ENCODE results near the gene RBM12.
"Not testable (repeated sequence)": the region's sequence is repeated elsewhere in the genome, so short reads cannot be mapped to it uniquely, and the experiment has no call there.

The RBM12 gene

DNA sequence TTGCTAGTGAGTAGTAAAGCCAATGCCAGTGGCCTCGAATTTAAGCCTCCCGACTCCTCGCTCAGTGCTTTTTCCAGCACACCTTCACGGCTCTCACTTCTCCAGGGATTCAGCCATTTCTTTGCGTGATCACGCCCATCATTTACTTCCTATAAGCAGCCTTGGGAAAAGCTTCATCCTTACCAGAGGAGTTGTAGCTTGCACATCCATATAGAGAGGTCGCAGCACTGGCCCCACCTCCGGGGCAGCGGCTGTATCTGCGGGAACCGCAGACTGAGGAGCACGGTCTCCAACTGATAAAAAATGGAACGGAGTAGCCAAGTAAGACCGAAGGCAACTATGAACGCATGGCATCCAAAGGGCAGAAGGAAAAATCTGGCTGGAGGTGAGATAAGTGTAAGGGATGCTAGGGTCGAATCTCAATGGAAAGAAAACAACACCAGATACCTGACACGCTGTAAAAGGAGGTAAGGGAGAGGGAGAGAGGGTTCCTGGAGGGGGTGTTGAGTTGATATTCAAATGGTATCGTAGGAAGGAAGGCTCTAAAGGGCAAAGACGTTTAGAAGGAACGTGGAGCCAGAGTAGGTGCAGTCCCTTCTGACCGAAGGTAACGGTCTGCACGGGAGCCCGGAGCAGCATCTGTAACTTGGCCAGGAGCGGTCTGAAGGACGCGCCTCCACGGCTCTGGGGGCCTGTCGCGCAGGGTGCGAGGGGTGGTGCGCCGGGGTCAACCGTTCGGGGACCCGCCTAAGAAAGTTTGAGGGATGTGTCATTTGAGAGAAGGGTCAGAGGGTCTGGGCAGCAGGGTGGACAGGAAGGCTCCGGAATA lies 33.8 kb upstream of the RBM12 start:
- DNase-seq: peak; percentile 67

DNA sequence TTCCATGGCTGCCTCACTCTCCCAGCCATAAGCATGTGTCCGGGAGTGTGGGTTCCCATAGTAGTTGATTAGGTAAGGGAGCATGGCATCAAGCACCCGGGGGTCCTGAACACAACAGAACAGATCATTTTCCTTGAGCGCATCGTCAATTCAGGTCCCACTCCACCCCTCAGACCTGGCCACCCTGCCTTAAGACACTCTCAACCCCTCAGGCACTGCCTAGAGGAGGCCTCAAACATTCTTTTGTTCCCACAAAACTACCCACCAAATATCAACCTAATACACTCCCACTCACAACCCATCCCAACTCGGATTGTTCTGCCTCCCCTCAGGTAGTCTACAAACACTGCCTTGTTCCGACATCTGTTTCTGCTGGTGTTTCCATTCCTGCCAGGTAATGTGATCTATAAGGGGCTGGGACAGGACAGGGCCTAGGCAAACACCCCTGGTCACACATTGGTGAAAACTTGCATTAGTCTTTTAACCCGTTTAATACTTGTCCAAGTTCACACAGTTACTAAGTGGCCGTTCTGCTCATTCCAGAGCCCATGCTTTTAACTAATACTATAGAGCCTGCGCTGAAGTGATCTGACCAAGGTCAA lies 33.1 kb upstream of the RBM12 start:
- DNase-seq: no peak

DNA sequence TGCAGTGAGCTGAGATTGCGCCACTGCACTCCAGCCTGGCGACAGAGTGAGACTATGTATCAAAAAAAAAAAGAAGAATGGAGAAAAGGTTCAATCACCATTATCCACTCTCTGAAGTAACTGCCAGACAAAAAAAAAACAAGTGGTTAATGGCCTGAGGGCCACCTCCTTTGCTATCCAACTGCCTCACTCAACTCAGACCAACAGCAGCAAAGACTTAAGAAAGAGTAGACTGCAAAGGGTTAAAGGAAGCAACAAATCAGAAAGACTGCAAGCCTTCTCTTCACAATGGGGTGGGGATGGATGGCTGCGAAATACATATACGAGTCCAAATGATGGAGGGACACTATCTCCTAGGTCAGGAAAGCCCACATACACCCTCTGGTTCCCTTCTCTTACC lies 31.3 kb upstream of the RBM12 start:
- no peak for DNase-seq

DNA sequence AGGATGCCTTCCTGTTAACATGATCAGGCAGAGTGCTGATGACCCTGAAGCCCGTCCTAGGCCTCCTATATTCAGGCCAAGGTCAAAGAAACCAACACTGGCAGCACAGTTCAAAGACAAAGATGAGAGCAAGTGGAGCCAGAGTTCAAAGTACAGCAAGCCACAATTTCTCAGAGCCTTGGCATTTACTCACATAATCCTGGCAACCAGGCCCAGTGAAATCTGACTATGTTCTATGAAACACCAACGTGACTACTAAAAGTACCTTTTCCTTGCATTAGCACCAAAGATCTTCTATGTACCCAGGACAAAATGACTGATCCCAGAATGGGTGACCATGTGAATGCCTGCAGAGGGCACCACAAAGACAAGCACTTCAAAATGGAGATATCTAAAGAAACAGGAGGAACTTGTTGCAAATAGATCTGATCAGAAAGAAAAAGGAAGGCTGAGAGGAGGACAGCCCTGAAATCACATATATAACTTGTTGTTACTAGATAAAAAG lies 30.6 kb upstream of the RBM12 start:
- DNase-seq: no peak

DNA sequence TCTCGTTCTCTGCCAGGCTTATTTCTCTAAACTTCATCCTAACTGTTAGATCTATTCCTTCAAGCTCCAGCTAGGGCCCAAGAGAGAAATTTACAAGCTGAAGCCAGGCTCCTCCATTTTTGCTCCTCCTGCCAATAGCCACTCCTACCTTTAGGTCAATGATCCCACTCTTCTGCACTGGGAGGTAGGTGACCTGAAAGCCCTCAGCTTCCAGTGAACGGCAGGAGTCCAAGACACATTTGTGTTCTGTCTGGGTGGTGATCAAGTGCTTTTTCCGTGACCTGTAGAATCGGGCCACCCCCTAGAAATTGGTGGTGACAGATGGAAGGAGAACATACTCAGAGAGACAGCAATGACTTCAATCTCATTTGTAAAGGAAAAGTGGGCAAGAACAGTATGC lies 25.6 kb upstream of the RBM12 start:
- DNase-seq: no peak

DNA sequence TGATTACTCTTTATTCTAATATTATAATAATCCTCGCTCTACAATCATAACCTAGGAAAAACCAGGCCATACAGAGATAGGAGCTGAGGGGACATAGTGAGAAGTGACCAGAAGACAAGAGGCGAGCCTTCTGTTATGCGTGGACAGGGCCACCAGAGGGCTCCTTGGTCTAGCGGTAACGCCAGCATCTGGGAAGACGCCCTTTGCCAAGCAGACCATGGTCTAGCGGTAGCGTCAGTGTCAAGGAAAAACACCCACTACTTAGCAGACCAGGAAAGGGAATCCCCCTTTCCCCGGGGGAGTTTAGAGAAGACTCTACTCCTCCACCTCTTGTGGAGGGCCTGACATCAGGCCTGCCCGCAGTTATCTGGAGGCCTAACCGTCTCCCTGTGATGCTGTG lies 22.2 kb upstream of the RBM12 start:
- peak; percentile 33 for DNase-seq

DNA sequence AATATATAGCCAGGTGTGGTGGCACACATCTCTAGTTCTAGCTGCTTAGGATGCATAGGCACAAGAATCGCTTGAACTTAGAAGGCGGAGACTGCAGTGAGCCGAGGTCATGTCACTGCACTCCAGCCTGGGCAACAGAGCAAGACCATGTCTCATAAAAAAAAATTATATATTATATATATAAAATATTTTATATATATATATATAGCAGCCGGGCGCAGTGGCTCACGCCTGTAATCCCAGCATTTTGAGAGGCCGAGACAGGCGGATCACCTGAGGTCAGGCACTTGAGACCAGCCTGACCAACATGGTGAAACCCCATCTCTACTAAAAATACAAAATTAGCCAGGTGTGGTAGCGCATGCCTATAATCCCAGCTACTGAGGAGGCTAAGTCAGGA lies 20.7 kb upstream of the RBM12 start:
- not testable (repeated sequence) for DNase-seq

DNA sequence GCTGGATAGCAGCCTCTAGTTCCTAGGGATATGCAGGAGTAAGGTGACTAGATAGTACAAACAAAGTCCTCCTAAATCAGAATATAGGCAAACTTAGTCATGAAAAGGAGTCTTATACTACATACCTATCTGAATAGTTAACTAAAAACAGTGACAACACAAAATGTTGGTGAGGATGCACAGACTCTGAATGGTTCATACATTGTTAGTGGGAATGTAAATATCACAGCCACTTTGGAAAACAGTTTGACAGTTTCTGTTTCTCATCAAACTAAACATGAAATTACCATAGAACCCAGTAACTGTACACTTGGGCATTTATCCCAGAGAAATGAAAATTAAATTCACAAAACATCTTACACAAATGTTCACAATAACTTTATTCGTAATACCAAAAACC lies 17.3 kb upstream of the RBM12 start:
- DNase-seq: no peak

DNA sequence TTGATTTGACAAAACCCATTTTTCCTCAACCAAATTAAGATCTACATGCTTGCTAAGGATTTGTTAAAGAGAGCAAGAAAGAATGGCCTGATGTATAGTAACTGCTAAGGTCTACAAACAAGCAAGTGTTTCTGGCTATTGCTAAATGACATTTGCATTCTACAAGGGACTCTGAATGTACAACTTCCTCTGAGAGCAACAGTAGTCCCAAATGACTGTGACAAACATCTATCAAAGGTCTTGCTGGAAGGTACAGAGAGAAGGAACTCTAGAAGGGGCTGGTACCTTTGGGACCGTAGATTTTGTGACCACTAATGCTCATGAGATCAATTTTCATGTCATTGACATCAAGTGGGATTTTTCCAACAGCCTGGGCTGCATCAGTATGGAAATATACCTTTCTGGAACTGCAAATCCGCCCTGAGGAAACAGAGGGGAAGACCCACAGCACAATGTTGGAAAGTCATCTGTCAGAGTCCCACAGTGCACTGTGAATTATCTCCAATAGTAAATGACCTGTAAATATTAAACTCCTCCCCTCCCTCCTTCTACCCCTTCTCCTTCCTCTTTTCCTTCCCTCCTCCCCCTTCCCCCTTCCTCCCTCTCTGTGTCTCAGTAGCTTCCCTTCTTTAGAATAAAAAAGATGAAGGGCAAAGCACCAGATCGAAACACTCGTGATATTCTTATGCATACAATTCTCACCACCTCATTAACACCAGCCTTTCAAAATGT lies 15.9 kb upstream of the RBM12 start:
- peak; percentile 52 for DNase-seq

DNA sequence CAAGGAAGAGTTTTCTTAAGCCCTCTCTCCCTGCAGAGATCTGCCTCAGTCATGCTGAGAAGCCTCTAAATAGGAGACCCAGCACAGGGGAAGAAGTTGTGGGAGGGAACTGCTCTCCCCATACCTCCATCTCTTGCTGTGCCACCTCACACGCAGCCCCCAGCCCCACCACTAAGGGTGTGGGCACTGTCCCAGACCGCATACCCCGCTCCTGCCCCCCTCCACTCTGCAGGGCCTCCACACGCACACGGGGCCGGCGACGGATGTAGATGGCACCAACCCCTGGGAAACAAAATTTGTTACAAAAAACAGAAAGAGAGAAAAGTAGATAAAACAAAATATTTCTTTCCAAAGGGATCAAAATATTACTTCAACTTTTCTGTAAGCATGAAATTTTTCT lies 10.2 kb upstream of the RBM12 start:
- no peak for DNase-seq

DNA sequence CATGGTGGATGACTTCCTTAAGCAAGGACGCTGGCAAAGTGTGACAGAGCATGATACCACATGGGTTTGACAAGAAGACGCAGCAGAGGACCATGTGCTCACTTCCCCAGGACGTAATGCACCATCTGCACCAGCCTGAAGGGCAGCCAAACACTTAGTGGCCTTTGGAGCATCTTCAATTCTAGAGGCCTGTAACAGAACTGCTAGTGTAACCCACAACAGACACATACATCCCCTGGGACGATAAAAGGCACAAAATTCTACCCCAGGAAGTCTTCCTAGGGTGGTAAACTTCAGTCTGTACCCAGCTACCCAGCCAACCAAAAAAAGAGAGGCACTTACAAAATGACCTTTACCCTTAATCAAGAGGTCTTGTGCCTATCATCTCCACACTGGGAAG lies 9.2 kb upstream of the RBM12 start:
- no peak for DNase-seq

DNA sequence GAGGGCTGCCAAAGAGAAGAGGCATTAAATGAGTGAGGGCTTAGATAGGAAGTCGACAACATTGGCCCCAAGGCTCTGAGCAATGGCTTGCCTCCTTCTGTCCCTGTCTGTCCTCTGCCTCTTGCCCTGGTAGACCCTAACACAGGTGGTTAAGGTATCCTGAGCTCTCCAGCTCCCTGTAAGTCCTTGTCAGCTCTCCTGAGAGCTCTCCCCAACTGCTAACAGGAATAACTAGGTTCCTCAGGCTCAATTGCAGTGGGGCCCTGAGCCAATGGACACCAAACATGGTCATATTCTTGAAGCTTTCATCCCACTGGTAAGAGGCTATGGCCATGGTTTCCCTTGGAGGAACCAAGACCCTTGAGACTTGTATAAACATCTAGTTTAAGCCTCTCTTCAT lies 5.0 kb upstream of the RBM12 start:
- DNase-seq: no peak

DNA sequence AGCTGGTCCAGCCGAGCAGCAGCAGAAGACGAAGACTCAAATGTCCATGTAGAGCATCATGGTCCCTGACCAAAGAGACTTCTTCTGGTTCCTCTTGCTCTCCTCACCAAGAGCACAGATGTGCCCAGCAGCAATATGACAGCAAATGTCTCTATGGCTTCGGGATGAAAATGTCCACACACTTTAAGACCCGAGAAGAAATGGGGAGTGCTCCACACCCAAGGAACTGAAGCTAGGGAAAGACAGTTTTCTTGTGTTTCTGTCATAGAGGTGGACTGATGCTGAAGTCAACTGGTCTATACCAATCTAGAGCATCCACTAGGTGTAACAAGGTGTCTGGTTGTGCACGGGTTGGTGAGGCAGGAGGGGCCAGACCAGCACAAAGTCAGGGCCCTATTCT lies 4.5 kb upstream of the RBM12 start:
- DNase-seq: no peak

DNA sequence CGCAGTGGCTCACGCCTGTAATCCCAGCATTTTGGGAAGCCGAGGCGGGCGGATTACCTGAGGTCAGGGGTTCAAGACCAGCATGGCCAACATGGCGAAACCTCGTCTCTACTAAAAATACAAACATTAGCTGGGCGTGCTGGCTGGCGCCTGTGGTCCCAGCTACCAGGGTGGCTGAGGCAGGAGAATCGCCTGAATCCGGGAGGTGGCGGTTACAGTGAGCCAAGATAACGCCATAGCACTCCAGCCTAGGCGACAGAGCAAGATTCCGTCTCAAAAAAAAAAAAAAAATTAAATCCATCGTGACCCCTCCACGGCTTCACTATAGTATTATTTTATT lies 1.2 kb upstream of the RBM12 start:
- no peak for DNase-seq

DNA sequence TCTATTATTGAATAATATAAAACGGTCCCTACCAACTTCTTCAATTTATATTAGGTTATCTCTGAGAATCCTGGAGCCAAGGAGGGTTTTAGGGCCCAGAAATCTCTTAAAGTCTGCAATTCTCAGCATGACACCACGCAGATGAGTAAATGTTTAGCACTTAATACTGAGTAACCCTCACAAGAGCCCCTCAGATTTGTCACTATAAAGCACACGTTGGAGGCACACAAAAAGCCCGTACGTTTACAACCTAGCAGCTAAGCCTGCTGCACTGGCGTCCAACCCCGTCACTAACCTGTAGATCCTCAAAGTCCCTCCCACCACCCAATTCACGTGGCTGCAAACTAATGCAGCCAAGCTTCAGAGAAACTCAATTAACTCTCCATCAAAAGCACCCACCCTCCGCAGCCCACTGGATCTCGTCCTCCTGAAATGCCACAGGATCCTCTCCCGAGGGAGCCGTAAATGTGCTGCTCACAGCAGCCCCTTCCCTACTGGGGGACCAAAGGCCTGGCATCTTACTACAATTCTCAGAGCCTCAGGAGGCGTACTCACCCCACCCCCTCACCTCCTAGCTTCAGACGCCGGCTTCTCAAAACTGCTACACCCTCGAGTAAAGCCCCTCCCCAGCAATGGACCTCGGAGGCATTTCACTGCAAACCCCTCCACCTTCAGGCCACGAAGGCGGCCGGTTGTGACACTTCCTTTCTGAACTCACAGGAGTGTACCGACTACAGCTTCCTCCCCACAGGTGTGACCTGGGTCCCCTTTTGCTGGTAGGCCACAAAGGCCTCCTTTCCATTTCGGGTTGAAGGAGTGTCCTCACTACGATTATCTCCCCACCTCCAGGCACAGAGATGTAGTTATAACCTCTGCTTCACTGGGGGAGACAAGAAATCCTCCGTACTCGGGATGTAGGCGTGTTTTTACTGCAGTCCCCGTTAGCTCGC lies 909 bp downstream of the RBM12 start:
- DNase-seq: peak; percentile 68

DNA sequence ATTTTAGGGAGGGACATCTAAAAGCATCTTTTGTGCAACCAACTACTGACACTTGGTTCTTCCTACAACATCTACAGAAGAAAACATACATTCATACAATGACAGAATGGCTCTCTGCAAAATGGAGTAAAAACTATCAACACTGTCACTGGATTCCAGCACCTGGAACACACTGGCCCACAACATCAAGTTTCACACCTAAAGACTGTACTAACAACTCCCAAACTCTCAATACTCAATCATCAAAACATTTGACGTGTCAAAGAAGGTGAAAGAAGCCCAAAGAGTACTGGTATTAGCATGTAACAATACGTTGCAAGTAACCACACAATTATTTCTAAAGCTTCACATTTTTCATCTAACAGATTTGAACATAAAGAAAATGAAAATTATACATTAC lies 2.1 kb downstream of the RBM12 start:
- DNase-seq: no peak

DNA sequence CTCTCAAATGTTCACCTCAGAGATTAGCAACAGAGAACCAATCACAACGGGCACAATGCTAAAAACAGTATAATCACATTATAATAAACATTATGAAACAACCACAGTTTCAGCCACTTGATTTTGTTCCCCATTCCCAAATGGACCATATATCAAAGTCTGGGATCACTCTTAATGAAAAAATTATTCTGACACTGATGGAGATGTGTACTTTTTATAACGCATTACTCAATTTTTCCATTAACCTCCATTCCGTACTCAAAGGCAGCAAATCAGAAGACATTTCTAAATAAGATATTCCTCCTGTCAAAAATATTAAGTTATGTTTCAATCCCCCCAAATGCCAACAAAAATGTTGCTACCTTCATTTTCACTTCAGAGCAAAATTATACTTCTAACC lies 2.8 kb downstream of the RBM12 start:
- DNase-seq: no peak

DNA sequence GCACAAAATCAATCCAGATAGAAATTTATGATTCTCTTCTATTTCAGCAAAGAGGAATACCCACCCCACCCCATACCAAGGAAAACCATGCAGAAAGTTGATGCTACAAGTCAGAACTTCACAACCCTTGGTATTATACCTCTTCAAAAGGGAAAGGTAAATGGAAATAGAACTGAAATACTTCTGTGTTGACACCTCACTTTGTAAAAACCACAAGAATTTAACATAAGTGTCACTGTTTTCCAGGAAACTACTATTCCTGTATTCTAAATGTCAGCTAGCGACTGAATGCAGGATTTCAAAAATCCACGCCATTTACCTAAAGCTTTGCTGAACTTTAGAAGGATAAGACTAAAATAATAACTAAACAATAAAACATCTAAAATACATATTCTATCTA lies 3.6 kb downstream of the RBM12 start:
- no peak for DNase-seq

DNA sequence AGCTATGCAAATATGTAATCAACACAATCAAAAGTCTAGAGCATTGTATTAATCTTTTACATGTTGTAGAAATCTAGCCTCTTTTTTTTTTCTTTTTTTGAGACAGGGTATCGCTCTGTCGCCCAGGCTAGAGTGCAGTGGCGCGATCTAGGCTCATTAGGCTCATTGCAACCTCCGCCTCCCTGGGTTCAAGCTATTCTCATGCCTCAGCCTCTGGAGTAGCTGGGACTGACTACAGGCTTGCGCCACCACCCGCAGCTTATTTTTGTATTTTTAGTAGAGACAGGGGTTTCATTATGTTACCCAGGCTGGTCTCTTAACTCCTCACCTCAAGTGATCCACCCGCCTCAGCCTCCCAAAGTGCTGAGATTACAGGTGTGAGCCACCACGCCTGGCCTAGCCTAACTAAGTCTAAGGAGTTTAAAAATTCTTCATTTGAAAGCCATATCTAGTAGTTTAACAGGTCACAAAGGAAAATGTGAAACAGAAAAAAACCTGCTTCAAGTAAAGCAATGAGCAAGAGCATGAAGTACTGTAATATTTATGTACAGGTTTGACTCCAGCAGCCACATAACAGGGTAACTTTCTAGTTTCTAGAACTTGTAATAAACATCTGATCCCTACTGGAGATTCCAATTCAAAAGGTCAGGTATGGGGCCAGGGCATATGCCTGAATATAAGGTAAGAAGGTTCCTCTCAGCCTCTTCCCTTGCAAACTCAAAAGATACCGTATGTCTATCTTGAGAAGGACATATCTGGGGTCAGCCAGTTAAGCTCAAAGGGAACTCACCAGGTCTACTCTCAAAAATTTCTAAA lies 4.4 kb downstream of the RBM12 start:
- DNase-seq: no peak

DNA sequence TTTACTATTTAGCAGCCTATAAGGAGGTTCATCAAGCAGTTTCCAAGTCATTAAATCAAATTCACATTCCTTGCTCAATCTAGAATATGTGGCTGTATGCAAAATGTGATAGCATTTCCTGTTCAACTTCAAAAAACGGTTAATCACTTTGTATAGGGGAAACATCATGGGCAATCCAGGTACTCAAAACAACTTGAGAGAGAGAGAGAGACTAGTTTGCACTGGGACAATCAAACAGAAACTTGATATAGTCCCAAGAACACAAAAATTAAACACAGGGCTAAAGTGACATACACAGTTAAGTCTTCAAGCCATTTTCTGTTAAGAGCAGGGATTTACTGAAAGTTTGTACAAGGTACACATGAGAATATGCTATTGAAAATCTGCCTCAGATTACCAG lies 7.4 kb downstream of the RBM12 start:
- no peak for DNase-seq

DNA sequence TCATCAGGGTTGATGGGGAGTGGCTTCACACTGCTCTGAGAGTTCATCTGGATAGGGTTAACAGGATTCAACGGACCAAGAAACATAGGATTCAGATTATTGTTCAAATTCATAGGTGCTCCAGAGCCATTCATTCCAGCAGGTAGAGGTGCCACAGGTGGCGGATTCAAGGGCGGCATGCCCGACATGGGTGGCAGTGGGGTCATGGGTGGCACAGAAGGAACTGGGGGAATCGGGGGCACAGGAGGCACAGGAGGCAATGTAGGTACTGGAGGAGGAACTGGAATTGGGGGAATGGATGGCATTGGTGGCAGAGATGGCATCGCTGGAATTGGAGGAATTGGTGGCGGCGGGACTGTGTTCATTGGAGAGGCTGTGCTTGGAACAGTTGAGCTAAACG lies 10.3 kb downstream of the RBM12 start:
- DNase-seq: no peak

DNA sequence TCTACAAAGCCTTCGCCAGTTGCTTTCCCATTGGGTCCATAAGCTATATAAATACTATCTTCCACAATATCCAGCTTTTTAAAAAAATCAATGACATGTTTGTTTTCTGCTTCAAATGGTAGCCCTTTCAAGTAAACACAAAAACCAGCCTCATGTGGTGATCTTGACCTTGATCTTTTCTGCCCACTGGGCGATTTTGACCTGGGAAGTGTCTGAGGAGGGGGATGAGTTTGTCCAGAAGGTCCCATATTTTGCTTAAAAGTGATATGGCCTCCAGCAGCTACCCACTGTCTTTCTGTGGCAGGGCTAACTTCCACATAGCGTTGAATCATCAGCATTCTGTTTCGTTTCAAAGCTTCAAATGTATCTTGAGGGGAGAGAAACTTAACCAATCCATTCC lies 10.8 kb downstream of the RBM12 start:
- no peak for DNase-seq

Measured in hematopoietic multipotent progenitor cell treated with erythropoietin and hydrocortisone succinate and interleukin-3 and kit ligand, for 6 days (in vitro differentiated cells).